Lower lobe of right lung (tissue), 2 donors: ENCODE data around the gene MGAT5B. TPM values are rescaled to one million over a fixed set of nuclear protein-coding genes. Genes with fewer than 3 reads are reported as not detected.
"Not testable (repeated sequence)": the region's sequence is repeated elsewhere in the genome, so short reads cannot be mapped to it uniquely, and the experiment has no call there.

Source experiments
- ATAC-seq, 2 donors: fragments of 200-7000 bp; cut with Tn5 transposase; one replicate each; pipeline ENCODE4 v1.9.1; 2020 to 2022; ENCODE audit warnings: mild to moderate bottlenecking in 2 of 2, moderate library complexity in 2 of 2
- DNase-seq: peaks from one replicate; pipeline ENCODE4 v3.0.0-alpha.2; 2020
- H3K27ac ChIP-seq: fragments of 200-600 bp; one replicate; pipeline ENCODE4 v1.8.0; 2022
- H3K27me3 ChIP-seq: fragments of 200-600 bp; one replicate; pipeline ENCODE4 v1.8.0; 2022; ENCODE audit warnings: low read depth
- H3K36me3 ChIP-seq: fragments of 200-600 bp; one replicate; pipeline ENCODE4 v1.8.0; 2022; ENCODE audit warnings: mild to moderate bottlenecking
- H3K4me1 ChIP-seq: fragments of 200-600 bp; one replicate; pipeline ENCODE4 v1.8.0; 2022
- H3K4me3 ChIP-seq: fragments of 200-600 bp; one replicate; pipeline ENCODE4 v1.8.0; 2022; ENCODE audit warnings: mild to moderate bottlenecking
- H3K9me3 ChIP-seq: fragments of 200-600 bp; one replicate; pipeline ENCODE4 v1.8.0; 2022
- intact Hi-C: fragments of 100-400 bp; cut with DNase I; formaldehyde crosslinking; loops from one replicate; pipeline ENCODE4 v1.11.0; 2022
- total RNA-seq: library from RNA; stranded (reverse); fragmentation: NEBNext Ultra II Directional; extraction: Animal tissue kit (Norgen Biotek cat#: 25700); gene quantifications from one replicate; pipeline ENCODE4 v1.2.1, GENCODE V29; 2021
- TF ChIP-seq, protein P1 (sequence below): fragments of 200-600 bp; IDR thresholded peaks from one replicate; pipeline ENCODE4 v1.8.0; 2022; ENCODE audit warnings: antibody characterized with exemption, mild to moderate bottlenecking
- donor health status: DM: no; HTN: yes; CAD: no; lungs with severe emphysema.

The MGAT5B gene
- total RNA-seq, 1 donor from 2014 or later = 1.3 TPM

DNA sequence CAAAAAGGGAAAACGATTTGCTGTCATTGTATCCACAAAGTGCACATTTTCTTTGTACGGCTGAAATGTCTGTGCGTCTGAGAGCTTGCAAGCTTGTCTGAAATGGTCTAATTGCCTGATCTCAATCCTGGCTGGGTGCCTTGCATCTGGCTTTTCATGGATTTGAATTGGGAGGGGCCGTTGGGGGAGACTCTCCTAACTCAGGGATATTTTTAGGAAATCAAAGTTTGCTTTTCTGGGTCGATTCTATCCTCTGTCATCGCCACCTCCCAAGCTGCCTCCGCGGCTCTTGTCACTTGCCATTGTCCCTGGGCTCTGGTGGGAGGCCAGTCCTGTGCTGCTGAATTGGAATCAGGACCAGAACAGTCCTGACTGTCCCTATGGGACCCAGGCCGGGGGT lies 33.3 kb upstream of the MGAT5B start:
- Histone ChIP-seq H3K27ac (no peak overlapping the region), H3K27me3 (peaks cover 7% of the 10 kb centered on the region), H3K4me1 (peaks cover 9% of the 10 kb centered on the region), H3K36me3 (no peaks in the 10 kb centered on the region), H3K9me3 (no peaks in the 10 kb centered on the region), H3K4me3 (no peak overlapping the region)
- intact Hi-C loops = no loop called here
- TF ChIP-seq, protein P1, sequence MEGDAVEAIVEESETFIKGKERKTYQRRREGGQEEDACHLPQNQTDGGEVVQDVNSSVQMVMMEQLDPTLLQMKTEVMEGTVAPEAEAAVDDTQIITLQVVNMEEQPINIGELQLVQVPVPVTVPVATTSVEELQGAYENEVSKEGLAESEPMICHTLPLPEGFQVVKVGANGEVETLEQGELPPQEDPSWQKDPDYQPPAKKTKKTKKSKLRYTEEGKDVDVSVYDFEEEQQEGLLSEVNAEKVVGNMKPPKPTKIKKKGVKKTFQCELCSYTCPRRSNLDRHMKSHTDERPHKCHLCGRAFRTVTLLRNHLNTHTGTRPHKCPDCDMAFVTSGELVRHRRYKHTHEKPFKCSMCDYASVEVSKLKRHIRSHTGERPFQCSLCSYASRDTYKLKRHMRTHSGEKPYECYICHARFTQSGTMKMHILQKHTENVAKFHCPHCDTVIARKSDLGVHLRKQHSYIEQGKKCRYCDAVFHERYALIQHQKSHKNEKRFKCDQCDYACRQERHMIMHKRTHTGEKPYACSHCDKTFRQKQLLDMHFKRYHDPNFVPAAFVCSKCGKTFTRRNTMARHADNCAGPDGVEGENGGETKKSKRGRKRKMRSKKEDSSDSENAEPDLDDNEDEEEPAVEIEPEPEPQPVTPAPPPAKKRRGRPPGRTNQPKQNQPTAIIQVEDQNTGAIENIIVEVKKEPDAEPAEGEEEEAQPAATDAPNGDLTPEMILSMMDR = no peak
- DNase-seq (no peak), ATAC-seq (no peak)

DNA sequence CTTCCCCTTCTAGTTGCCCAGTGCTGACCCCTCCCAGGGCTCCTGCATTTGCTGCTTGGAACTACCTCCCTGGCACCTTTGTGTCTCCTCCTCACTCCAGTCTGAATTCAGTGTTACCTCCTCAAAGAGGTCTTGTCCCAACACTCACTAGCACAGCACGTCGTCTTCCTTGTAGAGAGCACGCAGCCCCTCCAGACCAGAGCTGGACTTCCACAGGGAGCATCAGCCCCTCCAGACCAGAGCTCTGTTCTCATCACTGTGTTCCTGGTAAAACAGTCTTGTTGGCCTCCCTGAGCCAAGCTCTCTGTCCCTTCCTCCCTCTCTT lies 27.8 kb upstream of the MGAT5B start:
- peaks cover 14% of the 10 kb centered on the region for H3K4me1 ChIP-seq
- TF ChIP-seq, protein P1 = no peak
- peak in 1 of 2 donors; percentile 35 for ATAC-seq
- H3K36me3 ChIP-seq = no peaks in the 10 kb centered on the region
- intact Hi-C loops = no loop called here
- no peak overlapping the region for H3K4me3 ChIP-seq
- no peak for DNase-seq
- no peaks in the 10 kb centered on the region for H3K9me3 ChIP-seq
- H3K27me3 ChIP-seq = peaks cover 32% of the 10 kb centered on the region
- no peak overlapping the region for H3K27ac ChIP-seq

DNA sequence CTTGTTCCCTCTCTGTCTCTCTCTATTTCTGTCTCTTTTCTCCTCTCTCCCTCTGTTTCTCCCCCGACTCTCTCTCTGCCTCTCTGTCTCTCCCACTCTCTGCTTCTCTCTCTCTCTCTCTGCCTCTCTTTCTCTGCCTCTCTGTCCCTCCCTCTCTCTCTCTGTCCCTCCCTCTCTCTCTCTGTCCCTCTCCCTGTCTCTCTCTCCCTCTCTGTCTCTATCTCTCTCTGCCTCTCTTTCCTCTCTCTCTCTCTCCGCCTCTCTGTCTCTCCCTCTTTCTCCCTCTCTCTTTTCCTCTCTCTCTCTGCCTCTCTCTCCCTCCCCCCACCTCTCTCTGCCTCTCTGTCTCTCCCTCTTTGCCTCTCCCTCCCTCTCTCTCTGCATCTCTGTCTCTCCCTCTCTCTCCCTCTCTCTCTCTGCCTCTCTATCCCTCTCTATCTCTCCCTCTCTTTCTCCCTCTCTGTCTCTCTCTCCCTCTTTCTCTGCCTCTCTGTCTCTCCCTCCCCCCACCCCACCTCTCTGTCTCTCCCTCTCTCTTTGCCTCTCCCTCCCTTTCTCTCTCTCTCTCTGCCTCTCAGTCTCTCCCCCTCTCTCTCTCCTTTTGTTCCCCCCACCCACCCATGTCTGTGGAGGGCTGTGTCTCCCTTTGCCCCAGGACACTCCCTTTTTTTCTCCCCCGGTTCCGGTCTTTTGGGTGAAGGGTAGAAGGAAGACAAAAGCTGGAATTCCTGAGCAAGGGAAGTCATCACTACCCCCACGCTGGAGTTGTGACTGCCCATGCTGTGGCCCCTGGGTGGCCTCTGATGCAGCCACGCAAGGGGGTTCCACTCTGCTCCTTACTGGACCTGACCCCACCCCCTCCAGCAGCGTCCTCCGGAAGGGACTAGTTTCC lies 27.1 kb upstream of the MGAT5B start:
- no peak for ATAC-seq
- no peaks in the 10 kb centered on the region for H3K9me3 ChIP-seq
- peaks cover 38% of the 10 kb centered on the region for H3K27me3 ChIP-seq
- H3K4me1 ChIP-seq = peaks cover 21% of the 10 kb centered on the region
- no peak for DNase-seq
- intact Hi-C loops = no loop called here
- no peak overlapping the region for H3K27ac ChIP-seq
- H3K36me3 ChIP-seq = no peaks in the 10 kb centered on the region
- no peak overlapping the region for H3K4me3 ChIP-seq
- TF ChIP-seq, protein P1 = no peak

DNA sequence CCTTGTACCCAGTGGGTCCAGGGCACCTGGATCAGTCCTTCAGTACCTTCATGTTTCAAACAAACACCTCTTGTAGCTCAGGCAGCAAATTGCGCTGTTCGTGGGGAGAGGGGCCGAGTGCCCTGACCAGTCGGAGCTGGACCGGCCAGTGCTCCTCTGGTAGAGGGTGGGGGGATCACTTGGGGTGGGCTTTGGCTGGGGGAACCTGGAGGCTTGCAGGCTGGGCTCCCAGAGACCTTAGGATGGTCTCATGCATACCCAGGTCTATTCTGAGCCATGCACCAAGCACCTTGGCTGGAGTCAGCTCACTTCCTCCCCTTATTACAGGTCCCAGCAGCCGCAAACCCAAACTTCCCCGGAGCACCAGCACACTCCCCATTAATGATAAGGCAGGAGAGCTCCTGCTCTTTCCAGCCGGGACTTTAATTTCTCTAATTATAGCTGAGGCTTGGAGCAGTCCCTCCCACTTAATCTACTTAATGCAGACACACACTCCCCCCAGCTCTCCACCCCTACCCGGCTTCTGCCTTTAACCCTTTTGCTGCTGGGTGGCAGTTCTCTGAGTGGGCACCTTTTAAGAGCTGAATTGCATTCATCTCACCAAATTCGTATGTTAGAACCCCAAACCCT lies 26.3 kb upstream of the MGAT5B start:
- Histone ChIP-seq H3K27ac (no peak overlapping the region), H3K4me3 (no peak overlapping the region), H3K9me3 (no peaks in the 10 kb centered on the region), H3K36me3 (no peaks in the 10 kb centered on the region), H3K4me1 (peaks cover 21% of the 10 kb centered on the region), H3K27me3 (peaks cover 38% of the 10 kb centered on the region)
- no peak for DNase-seq
- TF ChIP-seq, protein P1 = no peak
- no peak for ATAC-seq
- intact Hi-C loops = no loop called here

DNA sequence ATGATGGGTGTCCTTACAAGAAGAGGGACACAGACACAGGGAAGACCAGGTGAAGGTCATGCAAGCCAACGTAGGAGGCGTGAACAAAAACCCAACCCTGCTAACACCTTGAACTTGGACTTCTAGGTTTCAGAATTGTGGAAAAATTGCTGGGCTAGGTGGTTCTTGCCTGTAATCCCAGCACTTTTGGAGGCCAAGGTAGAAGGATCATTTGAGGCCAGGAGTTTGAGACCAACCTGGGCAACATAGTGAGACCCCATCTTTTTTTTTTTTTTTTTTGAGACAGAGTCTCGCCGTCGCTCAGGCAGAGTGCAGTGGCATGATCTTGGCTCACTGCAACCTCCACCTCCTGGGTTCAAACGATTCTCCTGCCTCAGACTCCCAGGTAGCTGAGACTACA lies 25.1 kb upstream of the MGAT5B start:
- H3K9me3 ChIP-seq, H3K36me3 ChIP-seq, DNase-seq, H3K4me3 ChIP-seq, intact Hi-C loops, ATAC-seq, H3K27ac ChIP-seq: not testable (repeated sequence)
- peaks cover 38% of the 10 kb centered on the region for H3K27me3 ChIP-seq
- H3K4me1 ChIP-seq = peaks cover 21% of the 10 kb centered on the region
